GM18861 (cell line): ENCODE measurements around the gene PTP4A2.
A peak's percentile ranks its signal among the peaks of the same experiment; 100 is the strongest.
"Not testable (repeated sequence)": the region's sequence is repeated elsewhere in the genome, so short reads cannot be mapped to it uniquely, and the experiment has no call there.

ENCODE experiments used
- ATAC-seq: cut with Tn5 transposase; IDR thresholded peaks from one replicate; pipeline ENCODE4 v1.9.1; 2021; ENCODE audit not compliant: unreplicated experiment

Gene PTP4A2

DNA sequence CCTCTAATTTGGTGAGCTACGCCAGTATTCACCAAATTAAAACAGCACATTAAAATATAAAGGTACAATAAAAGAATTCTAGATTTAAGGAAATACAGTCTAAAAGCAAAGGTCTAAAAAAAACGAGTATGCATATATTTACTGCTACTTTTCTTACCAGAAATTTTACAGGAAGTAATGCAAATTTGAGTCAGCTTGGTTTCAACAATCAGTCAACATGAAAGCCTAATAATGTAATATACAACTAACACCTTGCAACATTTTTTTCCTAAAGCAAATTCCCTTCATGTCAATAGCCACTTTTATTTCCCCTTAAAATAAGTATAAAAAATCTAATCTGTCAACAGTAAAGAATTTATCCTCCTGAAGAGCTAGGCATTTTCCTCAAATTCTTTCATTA, 11.9 kb downstream of the PTP4A2 start:
- ATAC-seq, result no peak

DNA sequence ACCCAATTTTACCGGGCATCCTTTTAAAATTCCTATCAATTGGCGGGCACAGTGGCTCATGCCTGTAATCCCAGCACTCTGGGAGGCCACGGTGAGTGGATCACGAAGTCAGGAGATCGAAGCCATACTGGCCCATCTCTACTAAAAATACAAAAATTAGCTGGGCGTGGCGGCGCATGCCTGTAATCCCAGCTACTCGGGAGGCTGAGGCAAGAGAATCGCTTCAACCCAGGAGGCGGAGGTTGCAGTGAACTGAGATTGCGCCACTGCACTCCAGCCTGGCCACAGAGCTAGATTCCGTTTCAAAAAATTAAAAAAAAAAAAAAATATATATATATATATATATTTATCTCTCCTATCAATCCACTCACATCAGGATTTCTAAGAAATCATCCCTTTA, 12.3 kb downstream of the PTP4A2 start:
- not testable (repeated sequence) for ATAC-seq

DNA sequence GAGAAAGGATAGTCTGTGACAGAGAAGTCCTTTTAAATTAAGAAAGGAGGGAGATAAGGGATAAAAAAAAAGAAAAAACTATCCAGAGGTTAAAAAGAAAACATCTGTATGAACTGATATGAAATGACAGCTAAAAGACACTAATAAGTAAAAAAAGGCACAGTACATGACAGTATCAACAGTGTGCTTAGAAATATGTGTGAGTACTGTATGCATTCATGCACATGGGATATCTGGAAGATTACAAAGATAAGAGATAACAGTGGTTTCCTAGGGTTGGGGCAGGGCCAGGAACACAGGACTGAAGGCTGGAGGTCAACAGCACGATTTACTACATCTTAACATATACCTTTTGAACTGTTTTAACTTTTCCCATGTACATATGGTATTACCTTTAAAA, 13.3 kb downstream of the PTP4A2 start:
- ATAC-seq, result no peak

DNA sequence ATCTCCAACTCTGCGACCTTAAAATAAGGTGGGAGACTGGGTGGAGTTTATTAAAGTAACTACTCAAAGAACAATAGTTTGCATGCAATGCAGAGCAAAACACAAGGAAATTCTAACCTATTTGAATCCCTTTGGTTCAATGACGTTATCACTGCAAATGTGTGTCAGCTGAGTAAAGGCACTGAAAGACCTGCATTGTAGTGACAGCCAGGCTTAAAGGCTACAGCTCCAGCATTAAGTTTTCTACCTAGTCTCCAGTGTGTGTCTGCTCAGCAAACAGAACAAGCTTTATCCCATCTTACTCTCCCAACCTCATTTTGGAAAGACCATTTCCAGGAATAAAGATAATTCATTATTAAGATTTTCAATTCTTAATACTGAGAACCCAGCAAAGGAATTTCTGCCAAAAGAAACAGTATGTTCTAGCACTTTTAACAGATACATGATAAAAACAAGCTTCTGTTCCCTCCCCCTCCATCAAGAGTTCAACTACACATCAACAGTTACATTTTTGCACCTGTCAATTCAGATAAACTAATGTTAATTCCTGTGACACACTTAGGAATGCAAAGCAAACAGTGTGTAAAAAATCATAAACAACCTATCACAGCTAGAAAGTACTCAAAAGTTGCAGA, 14.2 kb downstream of the PTP4A2 start:
- no peak for ATAC-seq

DNA sequence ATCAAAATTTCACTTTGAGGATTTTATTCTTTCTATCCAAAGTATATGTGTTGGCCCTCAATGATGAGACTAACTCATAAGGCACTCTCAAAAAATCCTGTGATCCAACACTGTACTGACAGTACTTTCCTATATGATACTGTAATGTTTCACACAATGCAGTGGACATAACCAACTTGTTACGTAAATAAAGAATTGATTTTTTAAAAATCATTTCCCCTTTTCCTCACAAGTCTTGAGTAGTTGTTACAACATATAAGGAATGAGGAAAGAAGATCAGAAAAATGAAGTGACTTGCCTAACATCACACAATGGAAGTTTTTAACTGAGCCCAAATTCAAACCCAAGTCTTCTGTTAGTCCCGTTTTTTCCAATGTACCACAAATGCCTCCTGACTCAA, 17.2 kb downstream of the PTP4A2 start:
- ATAC-seq, result no peak

DNA sequence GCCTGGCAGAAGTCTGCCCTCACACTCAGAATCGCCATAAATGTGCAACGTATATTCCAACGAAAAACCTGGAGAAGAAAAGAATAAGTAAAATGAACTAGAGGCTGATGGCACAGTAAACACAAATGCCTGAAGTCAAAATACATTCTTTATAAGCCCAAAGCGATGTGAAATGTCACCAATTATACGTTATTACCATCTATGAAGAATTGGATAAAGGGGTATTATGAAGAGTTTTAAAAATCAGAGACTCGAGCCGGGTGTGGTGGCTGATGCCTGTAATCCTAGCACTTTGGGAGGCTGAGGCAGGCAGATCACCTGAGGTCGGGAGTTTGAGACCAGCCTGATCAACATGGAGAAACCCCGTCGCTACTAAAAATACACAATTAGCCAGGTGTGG, 18.6 kb downstream of the PTP4A2 start:
- no peak for ATAC-seq

DNA sequence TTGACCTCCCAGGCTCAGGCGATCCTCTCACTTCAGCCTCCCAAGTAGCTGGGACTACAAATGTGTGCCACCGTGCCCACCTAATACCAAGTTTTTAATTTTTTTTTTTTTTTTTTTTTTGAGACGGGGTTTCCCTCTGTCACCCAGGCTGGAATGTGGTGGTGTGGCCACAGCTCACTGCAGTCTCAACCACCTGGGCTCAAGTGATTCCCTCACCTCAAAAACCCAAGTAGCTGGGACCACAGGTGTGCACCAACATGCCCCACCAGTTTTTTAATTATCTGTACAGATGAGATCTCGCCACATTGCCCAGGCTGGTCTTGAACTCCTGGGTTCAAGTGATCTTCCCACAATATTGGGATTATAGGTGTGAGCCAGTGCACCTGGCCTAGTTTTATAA, 22.7 kb downstream of the PTP4A2 start:
- ATAC-seq, result no peak

DNA sequence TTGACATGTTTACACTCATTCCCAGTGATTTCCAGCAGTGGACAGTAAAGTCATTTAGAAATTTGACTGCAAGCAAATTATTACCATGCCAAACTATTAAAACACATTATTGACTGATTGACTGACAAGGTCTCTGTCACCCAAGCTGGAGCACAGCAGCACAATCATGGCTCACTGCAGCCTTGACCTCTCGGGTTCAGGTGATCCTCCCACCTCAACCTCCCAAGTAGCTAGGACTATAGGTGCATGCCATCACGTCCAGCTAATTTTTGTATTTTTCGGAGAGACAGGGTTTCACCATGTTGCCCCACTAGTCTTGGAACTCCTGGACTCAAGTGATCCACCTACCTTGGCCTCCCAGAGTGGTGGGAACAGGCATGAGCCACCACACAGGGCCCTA, 24.2 kb downstream of the PTP4A2 start:
- no peak for ATAC-seq

DNA sequence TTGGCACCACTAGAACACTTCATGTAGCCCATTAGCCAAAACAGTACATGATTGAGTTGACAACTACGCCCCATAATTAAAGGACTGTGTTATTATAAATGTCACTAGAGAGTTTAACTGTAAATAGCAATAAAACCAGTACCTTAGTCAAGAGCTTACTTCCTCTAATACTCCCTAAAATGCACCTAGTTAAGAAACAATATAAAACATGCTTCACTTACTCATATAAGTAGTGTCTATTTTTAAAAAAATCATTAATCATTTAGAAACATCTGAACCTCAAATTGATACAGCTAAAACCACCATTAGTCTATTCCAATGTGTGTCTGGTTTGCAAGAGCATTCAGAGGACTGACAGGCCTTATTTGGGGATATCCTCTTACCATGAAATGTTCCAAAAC, 25.3 kb downstream of the PTP4A2 start:
- ATAC-seq, result peak; percentile 73

DNA sequence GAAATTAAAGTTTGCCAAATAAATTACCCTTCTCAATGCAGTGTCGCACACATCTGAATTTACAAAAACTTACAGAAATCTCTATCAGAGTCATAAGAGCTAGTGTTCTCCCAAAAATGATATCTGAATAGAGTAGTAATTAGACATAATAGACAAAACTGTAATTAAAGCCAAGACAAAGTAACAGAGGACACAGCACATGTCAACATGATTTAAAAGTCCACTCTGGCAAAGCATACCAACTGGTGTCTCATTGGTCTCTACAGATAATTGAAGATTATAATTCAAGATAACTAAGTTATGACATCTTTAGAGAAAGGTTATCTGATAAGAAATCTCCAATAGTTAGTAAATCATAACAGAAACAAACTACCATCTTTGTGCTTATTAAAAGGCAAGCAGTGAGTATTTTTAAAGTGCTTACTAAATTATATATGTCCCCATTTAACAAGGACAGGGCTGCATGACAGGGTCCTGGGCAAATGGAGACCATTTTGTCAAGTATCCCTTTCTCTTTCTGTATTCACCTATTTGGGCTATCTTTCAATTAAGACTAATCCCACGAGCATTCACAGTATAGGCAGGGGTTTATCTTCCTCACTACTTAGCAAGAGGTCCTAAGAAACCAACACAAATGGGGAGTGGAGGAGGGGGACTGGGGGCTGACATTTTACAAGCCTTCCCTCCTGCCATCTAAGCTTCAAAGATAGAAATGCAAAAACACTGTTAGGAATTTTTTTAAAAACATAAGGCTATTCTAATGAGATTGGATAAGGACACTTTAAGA, 26.0 kb downstream of the PTP4A2 start:
- ATAC-seq, result no peak

DNA sequence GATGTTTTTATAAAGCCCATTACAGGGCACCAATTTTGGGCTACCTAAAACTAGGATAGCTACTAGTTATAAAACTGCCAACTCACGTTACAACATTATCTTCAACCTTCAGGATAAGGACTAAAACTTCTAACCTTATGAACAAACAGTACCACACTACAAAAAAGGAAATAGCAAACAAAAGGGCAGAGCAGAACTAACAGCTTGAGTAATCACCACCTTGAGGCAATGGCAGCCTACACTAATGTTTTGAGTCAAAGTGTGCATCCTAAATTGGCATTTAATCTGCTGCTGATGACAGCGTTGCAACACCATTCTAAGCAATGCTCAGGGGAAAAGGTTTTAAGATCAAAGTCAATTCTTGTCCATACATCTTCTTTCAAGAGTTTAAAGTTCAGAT, 27.2 kb downstream of the PTP4A2 start:
- ATAC-seq, result no peak

DNA sequence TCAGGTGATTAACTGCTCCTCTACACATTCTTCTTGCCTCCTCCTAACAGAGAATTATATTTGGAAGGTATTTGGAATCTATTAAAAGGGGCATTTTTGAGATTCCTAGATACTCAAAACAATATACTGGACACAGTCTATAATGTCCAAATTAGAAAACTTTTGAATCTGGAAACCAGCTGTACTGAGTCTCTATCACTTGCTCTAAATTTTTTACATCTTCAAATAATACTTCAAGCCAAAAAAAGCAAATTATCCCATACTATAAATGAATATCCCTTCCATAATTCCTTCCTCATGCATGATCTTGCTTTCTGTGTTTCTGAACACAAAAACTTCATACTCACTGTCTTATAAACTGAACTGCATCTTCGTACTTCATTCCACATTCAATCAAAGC, 28.5 kb downstream of the PTP4A2 start:
- no peak for ATAC-seq

DNA sequence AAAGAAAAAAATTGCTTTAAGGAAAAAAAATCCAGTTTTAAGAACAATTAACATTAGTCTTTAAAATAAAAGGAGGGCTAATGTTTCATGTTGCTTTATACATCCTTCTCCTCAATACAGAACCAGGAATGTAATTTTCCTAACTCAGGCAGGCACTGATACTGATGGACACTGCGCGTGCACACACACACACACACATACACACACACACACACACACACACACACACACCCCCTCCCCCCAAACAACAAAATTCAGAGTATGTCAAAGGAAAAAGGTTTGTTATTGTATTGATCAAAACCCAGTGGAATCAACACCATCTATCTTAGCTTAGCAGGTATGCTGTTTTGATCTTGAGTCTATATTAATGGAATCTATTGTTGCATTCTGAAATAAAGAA, 31.6 kb downstream of the PTP4A2 start:
- ATAC-seq, result no peak

DNA sequence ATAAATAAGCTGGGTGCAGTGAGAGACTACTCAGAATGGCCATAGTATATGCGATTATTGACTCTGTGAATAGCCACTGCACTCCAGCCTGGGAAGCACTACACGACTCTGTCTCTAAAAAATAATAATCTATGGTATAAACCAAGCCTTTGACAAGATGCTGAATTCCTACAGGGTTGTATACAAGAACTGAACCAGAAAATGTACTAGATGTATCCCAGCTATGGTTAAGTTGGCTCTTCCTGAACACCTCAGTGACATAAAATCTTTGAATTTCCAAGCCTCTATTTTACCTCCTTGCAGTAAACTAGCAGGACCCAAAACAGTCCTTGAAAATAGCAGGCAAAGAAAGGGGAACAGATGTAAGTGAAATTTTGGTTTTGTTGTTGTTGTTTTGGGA, 32.5 kb downstream of the PTP4A2 start:
- ATAC-seq, result no peak

DNA sequence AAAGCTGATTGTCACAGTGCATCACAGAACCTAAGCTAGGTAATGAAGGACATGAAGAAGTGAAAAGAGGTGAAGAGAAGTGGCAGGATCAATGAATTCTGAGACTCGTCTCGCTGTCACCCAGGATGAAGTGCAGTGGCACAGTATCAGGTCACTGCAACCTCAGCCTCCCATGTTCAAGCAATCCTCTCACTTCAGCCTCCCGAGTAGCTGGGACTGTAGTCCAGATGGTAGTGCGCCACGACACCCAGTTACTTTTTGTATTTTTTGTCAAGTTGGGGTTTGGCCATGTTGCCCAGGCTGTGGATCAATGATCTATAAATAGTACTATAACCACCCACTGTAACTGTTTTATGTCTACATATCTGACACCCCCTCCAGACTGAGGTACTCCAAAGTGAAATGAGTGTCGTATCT, 33.1 kb downstream of the PTP4A2 start:
- ATAC-seq, result no peak

DNA sequence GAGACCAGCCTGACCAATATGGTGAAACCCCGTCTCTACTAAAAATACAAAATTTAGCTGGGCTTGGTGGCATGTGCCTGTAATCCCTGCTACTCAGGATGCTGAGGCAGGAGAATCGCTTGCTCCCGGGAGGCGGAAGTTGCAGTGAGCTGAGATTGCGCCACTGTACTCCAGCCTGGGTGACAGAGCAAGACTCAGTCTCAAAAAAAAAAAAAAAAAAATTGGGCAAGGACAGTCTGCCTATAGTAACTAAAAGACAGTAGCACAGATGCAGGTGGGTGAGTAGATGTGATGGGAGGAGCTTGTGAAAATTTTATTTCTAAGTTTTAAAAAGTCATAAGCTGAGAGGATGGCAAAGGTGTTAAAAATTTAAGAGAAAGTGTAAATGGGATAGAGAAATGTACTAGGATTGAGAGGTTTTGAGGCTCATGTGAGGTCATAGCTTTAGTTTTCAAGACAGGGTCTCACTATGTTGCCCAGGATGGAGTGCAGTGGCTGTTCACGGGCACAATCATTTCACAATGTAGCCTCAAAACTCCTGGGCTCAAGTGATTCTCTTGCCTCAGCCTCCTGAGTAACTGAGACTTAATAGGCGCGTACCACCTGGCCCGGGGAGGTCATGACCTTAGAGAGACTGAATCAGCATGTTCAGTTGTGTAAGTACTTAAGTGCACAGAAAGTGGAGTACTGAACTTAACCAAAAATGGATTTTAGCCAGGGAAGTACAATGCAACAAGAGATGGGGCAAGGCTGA, 33.7 kb downstream of the PTP4A2 start:
- no peak for ATAC-seq

DNA sequence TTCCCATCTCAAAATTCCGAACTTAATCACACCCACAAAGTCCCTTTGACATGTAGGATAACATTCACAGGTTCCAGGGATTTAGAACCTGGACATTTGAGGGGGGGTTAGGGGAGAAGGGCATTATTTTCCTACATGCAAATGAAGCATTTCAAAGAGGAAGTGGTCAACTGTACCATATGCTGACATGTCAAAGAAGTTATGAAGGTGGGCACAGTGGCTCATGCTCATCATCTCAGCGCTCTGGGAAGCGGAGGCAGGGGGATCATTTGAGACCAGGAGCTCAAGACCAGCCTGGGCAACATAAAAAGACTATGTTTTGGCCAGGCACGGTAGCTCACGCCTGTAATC, 35.7 kb downstream of the PTP4A2 start:
- ATAC-seq, result no peak

DNA sequence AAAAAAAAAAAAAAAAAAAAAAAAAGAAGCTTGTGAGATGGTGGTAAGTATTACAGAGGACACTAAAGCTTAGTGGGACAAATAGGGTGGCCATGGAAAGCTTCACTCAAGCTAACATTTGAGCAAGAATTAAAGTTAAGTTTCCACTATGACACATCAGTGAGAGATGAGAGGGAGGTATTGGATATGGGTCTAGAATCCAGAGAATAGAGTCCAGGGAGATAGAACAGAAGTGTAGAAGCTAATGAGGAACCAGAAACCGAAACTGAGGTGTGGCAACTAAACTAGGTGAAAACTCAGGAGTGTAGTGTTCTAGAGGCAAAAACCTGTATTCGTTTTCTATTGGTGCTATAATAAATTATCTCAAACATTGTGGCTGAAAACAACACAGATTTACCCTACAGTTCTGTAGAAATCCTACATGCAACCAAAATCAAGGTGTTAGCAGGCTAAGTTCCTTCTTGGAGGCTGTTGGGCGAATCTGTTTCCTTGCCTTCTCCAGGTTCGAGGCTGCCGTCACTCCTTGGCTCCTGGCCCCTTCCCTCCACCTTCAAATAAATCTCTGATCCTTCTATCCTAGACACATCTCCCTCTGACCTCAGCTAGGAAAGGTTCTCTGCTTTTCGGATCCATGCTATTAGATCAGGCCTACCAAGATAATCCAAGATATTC, 36.2 kb downstream of the PTP4A2 start:
- no peak for ATAC-seq

DNA sequence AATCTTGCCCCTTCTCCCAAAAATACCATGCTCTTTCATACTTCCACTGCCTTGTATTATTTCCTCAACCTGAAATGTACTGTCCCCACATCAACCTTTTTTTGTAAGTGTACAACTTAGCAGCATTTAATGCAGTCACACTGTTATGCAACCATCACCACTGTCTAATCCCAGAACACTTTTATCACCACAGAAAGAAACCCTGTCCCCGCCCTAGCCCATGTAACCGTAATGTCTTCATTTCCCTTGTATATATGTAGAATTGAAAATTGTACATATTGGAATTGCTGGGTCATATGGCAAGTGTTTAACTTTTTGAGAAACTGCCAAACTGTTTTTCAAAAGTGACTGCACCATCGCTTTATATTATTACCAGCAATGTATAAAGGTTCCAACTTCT, 37.4 kb downstream of the PTP4A2 start:
- no peak for ATAC-seq

DNA sequence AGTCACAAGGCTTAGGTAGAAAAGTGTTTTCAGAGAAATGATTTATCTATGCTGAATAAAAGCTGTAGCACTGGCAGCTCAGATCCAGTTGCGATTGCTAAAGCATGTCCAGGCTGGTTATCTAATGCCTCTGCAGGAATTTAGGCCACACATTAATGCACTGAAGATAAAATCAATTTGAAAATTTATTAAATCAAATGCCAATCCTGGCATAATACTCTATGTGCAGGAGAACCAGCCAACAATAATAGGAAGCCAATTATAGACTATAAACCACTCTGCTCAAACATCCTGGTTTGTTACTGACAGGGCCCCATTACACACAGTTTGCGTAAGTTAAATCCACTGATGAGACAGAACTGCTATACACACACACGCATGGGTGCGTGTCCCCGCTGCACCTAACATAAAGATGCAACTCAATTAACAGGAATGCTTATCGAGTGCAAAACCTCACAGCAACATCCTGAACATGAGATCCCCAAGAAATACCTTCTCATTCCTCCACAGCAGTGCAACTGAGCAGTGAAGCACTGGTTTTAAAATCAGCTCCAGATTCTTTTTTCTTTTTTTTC, 40.6 kb downstream of the PTP4A2 start:
- no peak for ATAC-seq

DNA sequence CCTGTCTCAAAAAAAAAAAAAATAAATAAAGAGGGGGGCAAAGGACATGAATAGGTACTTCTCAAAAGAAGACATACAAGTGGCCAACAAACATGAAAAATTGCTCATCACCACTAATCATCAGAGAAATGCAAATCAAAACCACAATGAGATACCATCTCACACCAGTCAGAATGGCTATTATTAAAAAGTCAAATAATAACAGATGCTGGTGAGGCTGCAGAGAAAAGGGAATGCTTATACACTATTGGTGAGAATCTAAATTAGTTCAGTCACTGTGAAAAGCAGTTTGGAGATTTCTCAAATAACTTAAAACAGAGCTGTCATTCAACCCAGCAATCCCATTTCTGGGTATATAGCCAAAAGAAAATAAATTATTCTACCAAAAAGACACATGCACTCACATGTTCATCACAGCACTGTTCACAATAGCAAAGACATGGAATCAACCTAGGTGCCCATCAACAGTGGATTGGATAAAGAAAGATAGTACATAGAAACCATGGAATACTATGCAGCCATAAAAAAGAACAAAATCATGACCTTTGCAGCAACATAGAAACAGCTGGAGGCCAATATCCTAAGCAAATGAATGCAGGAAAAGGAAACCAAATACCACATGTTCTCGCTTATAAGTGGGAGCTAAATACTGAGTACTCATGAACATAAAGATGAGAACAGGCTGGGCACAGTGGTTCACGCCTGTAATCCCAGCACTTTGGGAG, 42.5 kb downstream of the PTP4A2 start:
- not testable (repeated sequence) for ATAC-seq
